HL-60/S4 (cell line): ENCODE results near the gene KRTAP25-1.

Source experiments
- in situ Hi-C: fragments of 300-500 bp; cut with MboI; formaldehyde crosslinking; loops from 2 replicates; pipeline ENCODE4 v1.14.3; 2022; ENCODE audit warnings: low sequenced_read_pairs

The KRTAP25-1 gene, protein sequence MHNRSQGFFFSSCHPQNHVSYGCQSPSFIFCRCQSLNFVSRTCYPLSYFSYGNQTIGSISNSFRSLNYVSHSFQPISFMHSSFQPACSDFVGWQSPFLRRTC

DNA sequence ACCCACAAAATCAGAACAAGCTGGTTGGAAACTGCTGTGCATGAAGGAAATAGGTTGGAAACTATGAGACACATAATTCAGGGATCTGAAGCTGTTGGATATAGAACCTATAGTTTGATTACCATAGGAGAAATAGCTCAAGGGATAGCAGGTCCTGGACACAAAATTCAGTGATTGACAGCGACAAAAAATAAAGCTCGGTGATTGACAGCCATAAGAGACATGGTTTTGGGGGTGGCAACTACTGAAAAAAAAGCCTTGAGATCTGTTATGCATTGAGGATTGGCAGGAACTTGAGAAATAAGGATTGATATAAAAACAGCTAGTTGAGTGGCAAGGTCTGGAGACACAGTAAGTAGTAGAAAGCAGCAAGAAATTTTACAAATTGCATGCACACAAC is at the start of gene KRTAP25-1:
KRTAP25-1 (minus strand) TSS at position 300 of the 400 bp plus-strand sequence; CDS start at position 276, 24 bp downstream.
- in situ Hi-C loops: no loop called here

DNA sequence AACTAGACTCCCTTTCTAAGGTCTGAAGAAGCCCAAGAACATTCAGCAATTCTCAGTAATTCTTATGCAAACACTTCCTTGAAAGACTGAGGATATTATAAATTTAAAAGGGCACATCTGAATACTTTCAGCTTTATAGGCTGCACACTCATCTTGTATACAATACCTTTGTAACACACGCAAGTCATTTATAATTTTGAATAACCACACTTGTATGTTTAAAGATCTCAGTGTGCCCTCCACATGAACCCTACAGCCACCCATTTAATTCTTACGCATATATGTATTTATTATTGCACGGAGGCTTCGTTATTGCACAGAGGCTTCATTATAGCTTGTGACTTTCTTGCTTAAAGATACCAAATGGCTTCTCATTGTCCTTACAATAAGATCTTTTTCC is 49.4 kb upstream of the KRTAP25-1 start:
- in situ Hi-C loops: no loop called here

DNA sequence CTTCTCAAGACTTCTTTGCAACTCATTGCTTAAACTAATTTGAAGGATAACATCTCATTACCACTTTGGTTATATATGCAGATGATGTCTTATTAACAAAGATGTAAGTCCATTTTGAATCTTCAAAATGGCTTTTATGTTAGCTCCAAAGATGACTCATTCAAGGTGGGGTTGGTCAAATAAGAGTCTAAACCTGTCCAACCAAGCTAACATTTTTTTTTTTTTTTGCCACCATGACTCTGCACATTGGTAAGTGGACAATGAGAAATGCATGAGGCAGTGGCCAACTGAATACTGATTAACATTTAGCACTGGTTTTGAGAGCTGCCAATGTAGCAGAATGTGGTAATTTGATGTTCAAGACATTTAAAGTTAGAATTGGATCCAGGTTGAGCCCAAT is 48.5 kb upstream of the KRTAP25-1 start:
- in situ Hi-C loops: no loop called here

DNA sequence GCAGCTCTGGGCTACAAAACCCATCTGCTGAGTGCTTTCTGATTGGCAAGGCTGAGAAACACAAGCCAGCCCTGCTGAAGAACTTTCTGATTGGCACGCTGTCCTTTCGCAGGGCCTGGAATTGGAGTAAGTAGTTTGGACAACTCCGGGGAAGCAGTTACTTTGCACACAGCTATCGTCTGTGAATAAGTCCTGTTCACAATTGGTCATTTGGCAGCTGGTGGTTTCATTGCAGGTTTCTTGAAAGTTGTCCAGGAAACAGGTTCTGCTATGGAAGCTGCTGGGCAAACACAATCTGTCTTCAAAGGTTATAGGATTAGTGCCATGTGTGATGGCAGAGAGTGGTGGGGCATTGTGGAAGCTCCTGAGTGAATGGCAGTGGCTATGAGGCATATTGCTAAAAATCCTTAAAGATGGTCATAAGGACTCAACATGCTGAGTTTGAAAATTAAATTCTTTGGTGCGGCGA is 48.0 kb upstream of the KRTAP25-1 start, which contains the start of gene KRTAP27-1:
KRTAP27-1 (minus strand) TSS at position 419 of the 469 bp plus-strand sequence; CDS start at position 393, 26 bp downstream.
- in situ Hi-C loops: no loop called here

DNA sequence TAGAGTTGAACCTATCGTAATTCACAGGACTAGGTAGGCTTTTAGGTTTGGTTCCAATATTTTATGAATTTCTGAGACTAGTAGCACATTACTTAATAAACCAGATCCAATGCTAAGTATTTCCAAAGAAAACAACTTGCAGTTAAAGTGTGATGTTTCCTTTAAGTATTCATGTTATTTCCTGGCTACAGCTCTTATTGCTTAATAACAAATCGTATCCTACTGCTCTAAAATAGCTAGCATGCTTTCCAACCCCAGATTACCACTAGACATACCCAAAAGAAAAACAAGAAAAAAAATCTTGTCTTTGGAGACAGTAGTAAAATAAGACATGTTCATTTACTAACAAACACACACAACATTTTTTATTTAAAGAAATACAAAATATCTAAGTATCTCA is 47.3 kb upstream of the KRTAP25-1 start:
- in situ Hi-C loops: no loop called here

DNA sequence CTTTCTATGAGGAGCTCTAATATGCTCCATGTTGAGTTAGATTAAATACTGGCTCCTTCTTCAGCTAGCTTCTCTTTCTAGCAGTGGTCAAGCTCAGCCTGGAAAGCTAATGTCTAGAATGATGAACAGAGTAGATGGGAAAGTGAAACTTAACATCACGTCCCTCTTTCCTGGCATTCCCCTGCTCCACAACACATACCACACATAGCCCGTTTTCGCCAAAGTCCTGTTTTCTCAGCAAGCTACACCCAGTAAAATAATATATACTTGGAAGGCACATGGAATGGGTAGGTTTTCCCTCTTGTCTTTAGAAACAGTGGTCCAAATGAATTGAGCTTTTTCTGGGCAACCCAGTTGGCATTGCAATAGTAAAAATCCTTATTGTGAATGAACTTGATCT is 44.4 kb upstream of the KRTAP25-1 start:
- in situ Hi-C loops: no loop called here

DNA sequence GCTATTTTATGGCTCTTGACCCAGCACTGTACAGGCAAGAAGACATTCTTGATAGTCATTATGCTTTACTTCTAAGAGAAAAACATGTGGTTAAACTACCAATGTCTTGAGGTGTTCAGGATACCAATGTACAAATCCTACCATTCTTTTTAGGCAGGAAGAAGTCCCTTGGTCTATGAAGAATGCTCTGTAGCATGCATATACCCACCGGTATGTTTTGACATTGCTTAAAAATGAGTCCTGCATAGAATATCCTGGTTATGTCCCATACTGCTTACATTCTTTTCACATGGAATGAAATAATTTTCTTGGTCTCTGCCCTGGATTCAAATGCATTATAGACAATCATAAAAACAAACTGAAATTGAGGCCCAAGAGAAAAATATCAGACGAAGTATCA is 43.4 kb upstream of the KRTAP25-1 start:
- in situ Hi-C loops: no loop called here

DNA sequence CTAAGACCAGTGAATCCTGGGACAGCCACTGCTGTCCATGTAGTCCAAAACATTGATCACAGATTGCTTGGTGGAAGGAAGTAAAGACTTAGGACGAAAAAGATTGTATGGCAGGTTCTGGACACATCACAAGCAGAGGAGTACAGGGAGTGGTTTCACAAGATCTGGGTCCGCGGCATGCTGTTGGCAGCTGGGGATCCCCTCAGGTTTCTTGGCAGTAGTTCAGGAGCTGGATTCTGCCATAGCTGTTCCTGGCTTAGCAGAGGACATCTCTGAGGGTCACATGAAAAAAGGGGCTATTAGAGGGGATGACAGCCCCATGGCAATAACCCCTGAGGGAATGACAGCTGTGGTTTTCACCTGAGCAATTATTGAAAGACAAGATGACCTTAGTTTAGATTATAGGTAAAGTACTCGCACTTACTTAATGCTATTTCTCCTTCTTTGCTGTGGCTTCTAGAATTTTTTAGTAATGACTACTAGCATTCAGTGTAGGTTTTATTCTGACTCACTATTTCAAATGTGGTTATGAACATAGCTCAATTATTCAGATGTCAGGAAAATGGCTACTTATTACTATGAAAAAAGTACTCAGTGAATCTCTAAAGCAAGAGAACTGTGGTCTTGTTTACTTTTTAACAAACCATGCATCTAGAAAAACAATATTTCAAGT is 40.0 kb upstream of the KRTAP25-1 start:
- in situ Hi-C loops: no loop called here

DNA sequence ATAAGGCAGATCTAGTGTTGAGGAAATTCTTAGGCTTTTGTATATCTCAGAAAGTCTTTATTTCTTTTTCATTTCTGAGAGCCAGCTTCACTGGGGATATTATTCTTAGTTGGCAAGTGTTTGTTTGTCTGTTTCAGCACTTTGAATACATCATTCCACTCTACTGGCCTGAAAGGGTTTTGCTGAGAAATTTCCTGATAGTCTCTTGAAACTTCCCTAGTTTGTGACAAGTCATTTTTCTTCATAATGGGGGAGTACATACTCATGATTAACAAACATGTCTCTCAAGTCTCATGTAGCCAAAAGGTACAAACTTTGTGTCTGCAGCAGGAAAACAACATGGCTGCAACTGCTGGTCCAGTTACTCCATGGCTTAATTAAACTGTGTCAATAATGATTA is 37.1 kb upstream of the KRTAP25-1 start:
- in situ Hi-C loops: no loop called here

DNA sequence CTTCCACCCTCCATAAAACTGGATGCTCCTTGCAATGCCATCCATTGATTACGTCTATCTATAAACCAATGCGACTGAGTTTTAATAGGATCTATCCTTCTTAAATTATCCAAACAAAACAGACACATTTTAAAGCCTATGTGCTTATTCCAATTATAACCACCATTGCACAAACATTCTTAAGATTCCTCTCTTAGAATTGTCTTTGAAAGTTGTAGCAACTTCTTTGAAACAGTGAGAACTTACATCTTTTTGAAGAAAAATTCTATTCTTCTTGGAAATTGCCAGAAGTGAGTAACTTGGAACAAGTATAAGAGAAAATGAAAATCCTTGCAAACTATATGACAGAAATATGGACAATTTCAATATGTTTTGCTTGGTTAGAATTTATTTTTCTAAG is 30.9 kb upstream of the KRTAP25-1 start, which contains the start of gene KRTAP26-1:
KRTAP26-1 (minus strand) TSS at position 101 of the 400 bp plus-strand sequence. CDS start 280 bp downstream, outside the sequence.
- in situ Hi-C loops: no loop called here

DNA sequence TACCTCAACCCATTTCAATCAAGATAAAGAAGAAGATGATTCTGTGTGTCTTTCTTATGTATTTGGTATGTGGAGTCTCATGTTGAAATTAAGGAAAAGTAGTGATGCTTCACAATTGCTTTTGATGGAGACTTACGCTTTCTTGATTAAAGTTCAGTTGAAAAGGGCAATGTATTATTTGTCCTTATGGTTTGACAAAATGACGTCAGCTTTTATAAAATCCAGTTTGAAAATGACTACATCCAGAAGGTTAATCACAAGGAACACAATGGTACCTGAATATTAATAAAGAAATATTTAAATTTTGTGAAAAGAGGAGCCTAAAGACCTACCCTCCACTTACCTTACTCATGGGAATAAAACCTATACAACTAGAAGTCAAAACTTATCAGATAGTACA is 26.4 kb upstream of the KRTAP25-1 start:
- in situ Hi-C loops: no loop called here

DNA sequence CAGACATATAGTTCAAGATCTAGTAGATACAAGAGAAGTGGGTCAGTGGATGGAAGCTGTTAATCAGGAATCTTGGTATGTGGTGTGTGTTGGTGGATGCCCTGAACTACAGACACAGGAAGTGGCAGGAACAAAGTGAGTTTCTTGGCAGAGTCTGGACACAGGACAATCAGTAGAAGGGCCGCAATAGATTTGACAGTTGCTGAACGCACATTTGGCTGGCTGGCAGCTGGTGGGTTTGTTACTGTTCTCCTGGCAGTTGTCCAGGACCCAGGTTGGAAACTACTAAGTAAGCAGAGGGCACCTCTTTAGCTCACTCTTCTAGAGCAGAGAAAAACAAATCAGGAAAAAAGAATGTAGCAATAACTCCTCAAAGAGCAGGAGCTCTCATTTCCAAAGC is 17.6 kb upstream of the KRTAP25-1 start:
- in situ Hi-C loops: no loop called here

DNA sequence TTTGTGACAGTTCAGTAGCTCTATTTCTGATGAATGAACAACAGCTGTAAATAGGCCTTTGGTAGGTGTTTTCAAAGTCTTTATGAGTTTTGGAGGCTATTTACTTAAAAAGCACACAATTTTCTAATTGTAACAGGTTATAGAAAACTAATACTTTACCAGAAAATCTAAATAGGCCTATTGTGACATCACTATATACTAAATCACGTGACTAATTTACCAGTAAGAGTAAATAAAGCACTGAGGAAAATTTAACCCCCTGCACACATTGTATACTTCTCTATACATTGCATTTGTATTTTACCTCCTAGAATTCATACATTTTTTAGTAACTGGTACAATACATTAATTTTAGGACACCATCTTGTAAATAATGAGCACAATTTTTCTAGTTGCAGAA is 15.8 kb upstream of the KRTAP25-1 start:
- in situ Hi-C loops: no loop called here

DNA sequence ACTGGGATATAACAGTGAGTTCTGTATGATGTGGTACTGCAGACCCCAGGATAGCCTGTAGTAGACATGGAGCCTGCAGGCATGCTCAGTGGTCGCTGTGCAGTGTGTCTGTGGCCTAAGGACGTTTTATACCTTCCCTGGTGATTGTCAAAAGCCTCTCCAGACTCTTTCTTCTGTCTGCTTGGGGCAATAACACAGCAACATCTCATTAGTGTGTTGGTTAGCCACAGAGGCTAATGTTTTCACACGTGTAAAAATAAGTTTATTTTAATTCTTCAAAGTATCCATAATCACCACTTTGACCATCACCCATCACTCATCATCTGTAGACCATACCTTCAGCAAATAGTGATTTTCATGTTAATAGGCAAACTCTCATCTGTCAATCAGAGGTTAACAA is 6.5 kb downstream of the KRTAP25-1 start, which contains the start of gene KRTAP24-1:
KRTAP24-1 (minus strand) TSS at position 101 of the 400 bp plus-strand sequence; CDS start at position 83, 18 bp downstream.
- in situ Hi-C loops: no loop called here

DNA sequence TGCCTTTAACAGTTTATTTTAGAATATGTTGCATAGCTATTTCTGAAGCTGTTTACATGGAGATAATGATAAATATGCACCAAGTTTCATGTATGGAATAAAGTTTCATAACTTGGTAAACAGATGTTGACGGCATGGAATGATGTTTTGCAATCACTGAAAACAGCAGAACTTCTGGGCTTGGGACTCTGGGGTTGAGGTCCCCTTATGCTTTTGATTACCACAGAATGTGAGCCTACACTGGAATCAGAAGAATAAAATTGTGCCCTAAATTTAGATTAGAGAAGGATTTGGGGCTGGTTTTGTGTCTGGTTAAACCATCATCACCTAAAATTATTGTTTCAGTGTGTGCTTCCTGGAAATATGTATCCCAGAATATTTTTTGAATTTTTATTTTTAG is 17.7 kb downstream of the KRTAP25-1 start:
- in situ Hi-C loops: no loop called here

DNA sequence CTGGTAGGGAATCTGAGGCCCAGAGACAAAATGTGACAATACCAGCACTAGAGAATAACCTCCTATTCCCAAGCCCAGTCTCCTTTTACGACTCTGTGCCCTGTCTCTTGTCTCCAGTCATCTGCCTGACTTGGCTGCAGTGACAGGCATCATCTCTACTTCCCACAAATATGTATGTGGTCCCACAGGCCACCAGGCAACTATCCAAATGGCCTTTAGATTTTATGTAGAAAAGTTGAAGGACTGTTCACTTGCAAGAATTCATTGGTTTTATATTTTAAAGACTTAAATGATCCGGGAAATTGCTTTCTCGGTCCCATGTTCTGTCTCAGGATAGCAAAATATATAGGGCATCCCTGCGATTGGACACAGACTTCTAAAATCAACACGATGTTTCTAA is 18.2 kb downstream of the KRTAP25-1 start:
- in situ Hi-C loops: no loop called here

DNA sequence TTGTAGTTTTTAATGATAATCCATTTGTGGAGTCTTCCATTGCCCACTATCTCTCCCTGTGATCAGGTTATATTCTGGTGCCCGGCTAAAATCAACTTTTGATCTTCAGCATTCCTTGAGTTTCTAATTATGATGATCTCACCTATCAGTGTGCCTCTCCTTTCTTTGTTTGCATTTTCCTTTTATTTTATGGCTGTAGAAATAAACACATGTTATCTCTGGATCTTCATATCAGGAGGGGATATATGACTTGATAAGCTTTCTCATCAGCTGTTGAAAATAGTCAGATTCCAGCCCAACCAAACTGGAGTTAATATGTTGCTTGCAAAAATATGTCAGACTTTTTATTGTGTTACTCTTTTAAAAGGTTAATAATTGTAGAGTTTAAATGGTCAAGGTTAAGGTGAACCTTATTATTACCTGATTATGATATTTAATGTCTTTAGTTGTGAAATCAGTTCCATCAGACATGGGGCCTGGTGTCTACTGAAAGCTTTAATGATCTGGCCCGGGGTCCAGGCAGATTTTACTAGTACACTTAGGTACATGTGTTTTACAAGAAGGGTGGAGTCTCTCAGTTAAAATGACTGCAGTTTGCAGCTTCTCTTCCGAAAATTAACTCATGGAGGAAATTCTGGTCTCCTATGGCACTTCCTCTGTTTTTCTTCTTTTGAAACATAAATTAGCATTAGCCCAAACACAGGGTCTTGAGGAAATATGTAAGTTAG is 19.3 kb downstream of the KRTAP25-1 start:
- in situ Hi-C loops: no loop called here

DNA sequence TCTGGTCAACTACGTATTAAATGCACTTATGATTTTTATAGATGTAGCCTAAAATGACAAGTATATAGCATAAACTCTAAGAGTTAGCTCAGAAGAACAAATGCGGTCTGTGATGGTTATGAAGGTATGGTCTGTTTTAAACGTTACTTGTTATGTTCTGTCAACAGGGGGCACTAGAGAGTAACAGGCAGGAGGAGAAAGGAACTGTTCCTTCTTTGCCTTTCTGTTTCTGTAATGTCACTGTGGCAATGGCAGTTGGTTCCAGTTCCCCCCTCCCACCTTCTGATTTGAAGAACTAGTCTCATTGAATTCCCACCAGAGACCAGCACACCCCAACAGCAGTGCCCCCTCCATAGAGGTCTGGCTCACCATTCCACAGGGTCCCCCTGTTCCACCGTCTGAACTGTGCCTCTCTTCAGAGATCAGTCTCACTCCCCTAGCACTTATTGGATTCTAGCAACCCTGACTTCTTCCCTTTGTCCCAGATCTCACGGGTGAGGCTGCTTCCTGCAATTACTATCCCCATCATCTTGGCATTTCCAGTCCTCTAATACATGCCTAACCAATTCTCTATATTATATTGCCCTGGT is 20.6 kb downstream of the KRTAP25-1 start:
- in situ Hi-C loops: no loop called here

DNA sequence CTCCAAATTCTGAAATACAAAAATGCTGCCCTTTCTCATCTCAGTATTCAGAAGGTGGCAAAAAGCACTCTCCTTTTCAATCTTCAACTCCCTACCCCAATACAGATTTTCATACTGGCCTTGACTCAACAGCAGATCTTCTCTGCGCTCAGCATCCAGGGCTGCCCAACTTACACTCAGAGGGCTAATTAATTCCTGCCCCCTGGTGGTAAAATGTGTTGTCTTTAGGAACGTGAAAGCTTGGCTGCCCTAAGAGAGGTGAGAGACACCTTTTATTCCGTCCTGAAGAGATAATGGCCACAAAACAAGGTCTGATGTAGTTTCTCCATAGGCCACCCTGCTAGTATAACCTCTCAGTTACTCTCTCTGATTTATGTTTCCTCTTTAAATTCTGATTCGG is 31.5 kb downstream of the KRTAP25-1 start:
- in situ Hi-C loops: no loop called here

DNA sequence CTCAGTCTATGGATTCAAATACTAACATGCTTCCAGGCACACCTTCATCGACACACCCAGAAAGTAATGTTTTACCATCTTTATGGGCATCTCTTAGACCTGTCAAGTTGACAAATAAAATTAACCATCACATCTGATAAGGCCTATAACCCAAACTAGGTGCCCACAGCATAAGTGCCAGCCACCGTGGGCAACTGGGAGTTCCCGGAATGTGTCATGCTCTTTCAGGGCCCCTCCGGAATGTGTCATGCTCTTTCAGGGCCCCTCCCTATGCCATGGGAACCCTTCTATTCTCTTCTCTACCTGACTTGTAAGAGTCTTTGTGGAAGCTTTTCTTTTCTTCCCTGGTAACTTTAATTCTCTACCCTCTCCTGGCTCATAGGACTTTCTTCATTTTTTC is 33.2 kb downstream of the KRTAP25-1 start:
- in situ Hi-C loops: no loop called here

DNA sequence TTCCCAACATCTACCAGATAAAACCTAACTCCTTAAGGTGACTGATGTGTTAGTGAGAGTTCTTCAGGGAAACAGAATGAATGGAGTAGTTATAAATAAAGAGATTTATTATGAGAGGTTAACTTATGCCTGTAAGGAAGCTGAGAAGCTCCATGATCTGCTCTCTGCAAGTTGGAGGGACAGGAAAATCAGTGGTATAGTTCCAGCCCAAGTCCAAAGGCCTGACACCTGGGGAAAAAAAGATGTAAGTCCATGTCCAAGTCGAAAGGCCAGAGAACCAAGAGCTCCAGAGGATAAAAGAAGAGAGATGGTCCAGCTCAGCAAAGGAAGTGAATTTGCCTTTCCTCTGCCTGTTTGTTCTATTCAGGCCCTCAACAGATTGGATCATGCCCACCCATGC is 33.6 kb downstream of the KRTAP25-1 start:
- in situ Hi-C loops: no loop called here
